GM12873 (cell line): ENCODE measurements around the gene TULP3.

Experiments used
- TF ChIP-seq, protein P1 (sequence below): IDR thresholded peaks from 2 replicates; pipeline ENCODE4 v1.5.1; 2012; ENCODE audit warnings: low read depth, mild to moderate bottlenecking, moderate library complexity, low read length, control low read depth; ENCODE audit not compliant: insufficient read depth; ENCODE audit errors: missing control alignments

Gene TULP3

DNA sequence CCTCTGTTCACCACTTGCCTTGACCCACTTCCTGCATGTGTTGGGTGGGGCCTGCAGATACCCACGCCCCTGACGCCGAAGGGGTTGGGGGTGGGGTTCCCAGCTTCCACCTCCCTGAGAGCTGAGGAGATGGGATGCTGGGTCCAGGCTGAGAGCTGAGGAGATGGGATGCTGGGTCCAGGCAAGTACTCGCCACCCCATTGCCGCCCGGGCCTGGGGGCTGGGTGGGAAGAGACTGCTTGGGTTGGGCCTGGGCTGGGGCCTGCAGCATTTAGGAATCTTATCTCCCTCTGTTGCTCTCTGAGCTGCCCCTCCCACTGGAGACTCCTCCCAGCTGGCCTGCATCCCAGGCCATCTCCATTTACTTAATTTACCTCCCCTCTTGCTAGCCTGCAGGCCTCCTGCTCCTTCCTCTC is 85.9 kb downstream of the TULP3 start:
- TF ChIP-seq, protein P1, sequence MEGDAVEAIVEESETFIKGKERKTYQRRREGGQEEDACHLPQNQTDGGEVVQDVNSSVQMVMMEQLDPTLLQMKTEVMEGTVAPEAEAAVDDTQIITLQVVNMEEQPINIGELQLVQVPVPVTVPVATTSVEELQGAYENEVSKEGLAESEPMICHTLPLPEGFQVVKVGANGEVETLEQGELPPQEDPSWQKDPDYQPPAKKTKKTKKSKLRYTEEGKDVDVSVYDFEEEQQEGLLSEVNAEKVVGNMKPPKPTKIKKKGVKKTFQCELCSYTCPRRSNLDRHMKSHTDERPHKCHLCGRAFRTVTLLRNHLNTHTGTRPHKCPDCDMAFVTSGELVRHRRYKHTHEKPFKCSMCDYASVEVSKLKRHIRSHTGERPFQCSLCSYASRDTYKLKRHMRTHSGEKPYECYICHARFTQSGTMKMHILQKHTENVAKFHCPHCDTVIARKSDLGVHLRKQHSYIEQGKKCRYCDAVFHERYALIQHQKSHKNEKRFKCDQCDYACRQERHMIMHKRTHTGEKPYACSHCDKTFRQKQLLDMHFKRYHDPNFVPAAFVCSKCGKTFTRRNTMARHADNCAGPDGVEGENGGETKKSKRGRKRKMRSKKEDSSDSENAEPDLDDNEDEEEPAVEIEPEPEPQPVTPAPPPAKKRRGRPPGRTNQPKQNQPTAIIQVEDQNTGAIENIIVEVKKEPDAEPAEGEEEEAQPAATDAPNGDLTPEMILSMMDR, result no peak

DNA sequence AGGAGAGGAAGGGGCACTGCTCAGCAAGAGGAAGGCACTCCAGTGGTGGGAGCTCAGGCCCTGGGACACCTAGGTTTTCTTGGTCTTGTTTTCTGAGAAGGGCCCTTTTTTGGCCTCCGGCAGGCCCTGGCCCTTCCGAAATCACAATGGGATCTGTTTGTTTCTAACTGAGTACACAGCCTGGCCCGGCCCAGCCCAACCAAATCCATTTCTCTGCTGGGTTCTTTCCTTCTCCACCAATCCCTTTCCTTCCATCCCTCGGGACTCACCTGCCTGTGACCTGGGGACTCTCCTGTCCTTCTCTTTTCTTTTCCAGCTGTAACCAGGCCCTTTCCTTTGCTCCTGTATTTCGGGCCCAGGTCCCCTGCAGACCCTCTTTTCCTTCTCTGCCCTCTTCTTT is 87.1 kb downstream of the TULP3 start:
- TF ChIP-seq, protein P1, result no peak

DNA sequence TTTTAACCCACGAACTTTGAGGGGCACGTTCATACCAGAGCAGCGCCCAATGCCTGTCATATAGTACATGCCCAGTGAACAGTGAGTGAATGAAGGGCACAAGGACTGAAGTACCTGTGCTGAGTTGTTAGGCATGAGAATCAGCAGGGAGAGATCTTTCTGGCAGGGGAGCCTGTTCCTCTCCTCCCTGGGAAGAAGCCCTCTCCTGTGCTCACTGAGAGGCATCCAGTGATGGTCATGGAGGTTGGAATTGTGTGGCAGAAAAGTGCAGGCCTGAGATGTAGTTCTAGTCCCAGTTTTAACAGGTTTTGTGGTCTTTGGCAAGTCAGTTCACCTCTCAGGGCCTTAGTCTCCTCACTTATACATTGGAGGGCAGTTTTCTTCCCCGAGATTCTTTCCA is 89.1 kb downstream of the TULP3 start:
- TF ChIP-seq, protein P1, result no peak

DNA sequence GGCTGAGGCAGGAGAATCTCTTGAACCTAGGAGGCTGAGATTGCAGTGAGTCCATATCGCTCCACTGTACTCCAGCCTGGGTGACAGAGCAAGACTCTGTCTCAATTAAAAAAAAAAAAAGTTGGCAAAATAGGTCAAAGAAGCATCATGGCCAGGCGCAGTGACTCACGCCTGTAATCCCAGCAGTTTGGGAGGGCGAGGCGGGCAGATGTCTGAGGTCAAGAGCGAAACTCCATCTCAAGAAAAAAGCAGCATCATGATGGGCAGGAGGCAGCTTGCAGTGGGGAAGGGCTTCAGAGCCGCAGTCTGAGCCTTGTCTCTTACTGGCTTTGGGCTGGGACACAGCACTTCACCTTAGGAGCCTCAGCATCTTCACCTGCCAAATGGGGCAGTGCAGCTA is 89.9 kb downstream of the TULP3 start:
- TF ChIP-seq, protein P1, result no peak

DNA sequence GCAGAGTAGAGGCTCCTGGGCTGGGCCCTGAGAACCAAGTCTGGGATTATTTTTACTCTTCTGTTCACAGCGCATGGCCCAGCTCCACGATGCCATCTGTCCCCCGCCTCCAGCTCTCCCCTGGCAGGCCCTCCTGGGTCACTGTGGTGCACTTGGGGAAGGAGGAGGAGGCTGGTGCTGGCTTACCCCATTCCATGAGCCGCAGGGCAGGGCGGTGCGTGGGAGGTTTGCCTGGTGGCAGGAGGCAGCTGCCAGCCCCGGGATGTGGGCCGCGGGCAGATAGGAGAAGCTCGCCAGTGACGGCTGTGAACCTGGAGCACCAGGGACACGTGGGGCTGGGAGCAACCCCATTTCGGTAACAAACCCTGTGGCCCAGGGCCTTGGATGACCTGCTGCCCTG is 91.7 kb downstream of the TULP3 start:
- TF ChIP-seq, protein P1, result no peak

DNA sequence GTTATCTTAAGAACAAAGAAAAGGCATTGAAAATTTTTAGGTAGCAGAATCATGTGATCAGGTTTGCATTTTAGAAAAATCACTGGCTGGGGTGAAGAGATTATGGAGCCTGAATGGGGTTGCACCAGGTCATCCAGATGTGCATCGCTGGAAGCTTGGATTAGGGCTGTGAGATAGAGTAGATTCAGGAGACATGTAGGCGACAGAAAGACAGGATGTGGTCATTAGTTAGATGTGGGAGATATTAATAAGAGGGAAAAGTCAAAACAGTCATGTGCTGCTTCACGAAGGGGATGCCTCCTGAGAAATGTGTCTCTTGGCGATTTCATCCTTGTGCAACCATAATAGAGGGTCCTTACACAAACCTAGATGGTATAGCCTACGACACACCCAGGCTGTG is 93.6 kb downstream of the TULP3 start:
- TF ChIP-seq, protein P1, result no peak

DNA sequence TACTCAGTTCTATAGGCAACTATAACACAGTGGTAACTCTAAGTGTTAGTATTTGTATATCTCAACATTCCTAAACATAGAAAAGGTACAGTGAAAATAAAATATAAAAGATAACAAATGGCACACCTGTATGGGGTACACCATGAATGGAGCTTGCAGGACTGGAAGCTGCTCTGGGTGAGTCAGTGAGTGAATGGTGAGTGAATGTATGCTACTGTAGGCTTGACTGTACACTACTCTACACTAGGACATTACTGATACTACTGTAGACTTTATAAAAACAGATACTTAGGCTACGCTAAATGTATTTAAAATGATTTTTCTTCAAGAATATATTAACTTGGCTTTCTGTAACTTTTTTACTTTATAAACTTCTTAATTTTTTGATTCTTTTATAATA is 94.0 kb downstream of the TULP3 start:
- TF ChIP-seq, protein P1, result no peak

DNA sequence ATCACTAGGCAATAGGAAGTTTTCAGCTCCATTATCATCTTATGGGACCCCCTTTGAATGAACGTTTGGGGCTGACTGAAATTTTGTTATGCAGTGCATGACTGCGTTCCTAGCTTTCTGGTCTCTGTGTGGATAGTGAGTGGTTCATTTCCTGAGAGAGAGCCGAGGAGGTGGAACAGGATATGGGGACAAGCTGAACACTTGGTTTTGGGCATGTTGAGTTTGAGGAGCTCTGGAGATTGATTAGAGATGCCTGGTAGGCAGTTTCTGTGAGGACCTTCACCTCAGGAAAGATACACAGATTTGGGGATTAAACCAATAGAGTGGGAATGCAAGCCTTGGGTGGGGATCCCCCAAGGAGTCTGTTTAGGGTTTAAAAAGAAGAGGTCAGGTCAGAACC is 96.2 kb downstream of the TULP3 start:
- TF ChIP-seq, protein P1, result no peak
